ENCODE results near the gene INTS4. TPM values are rescaled to one million over a fixed set of nuclear protein-coding genes. Genes with fewer than 3 reads are reported as not detected.
"Not testable (repeated sequence)": the region's sequence is repeated elsewhere in the genome, so short reads cannot be mapped to it uniquely, and the experiment has no call there.

INTS4 gene
- total RNA-seq, 1 donor from 2014 or later: 14.5 TPM

GRCh38 chr11:77891256-77891655 lies 103.2 kb downstream of the INTS4 start:
- DNase-seq; intact Hi-C loops (cut with micrococcal nuclease); ATAC-seq: not testable (repeated sequence)

GRCh38 chr11:77890619-77891056 lies 103.8 kb downstream of the INTS4 start:
- intact Hi-C loops (cut with micrococcal nuclease); DNase-seq; ATAC-seq: not testable (repeated sequence)

- intact Hi-C loops (cut with micrococcal nuclease); DNase-seq; ATAC-seq: not testable (repeated sequence)
Measured at GRCh38 chr11:77890100-77890614, 104.3 kb downstream of the INTS4 start.

GRCh38 chr11:77889045-77889444 lies 105.4 kb downstream of the INTS4 start:
- not testable (repeated sequence) for DNase-seq

GRCh38 chr11:77886401-77886800 lies 108.1 kb downstream of the INTS4 start:
- DNase-seq: no peak
- intact Hi-C loops (cut with micrococcal nuclease): no loop called here
- no peak for ATAC-seq

More at GRCh38 chr11:77889045-77889444, 105.4 kb downstream of the INTS4 start:
- ATAC-seq; intact Hi-C loops (cut with micrococcal nuclease): not testable (repeated sequence)

- DNase-seq (no peak), ATAC-seq (no peak)
- intact Hi-C loops (cut with micrococcal nuclease): no loop called here
Measured at GRCh38 chr11:77884829-77885190, 109.7 kb downstream of the INTS4 start.

GRCh38 chr11:77884186-77884828 lies 110.2 kb downstream of the INTS4 start:
- no peak for ATAC-seq

GRCh38 chr11:77883775-77884174 lies 110.7 kb downstream of the INTS4 start:
- no peak for ATAC-seq
- intact Hi-C loops (cut with micrococcal nuclease): no loop called here

More at GRCh38 chr11:77884186-77884828, 110.2 kb downstream of the INTS4 start:
- DNase-seq: no peak
- intact Hi-C loops (cut with micrococcal nuclease): no loop called here

GRCh38 chr11:77882396-77882795 lies 112.1 kb downstream of the INTS4 start:
- intact Hi-C loops (cut with micrococcal nuclease): no loop called here
- DNase-seq: no peak
- no peak for ATAC-seq

More at GRCh38 chr11:77883775-77884174, 110.7 kb downstream of the INTS4 start:
- DNase-seq: no peak

- intact Hi-C loops (cut with micrococcal nuclease): no loop called here
- peak; percentile 79 for DNase-seq
- ATAC-seq: peak; percentile 85
Measured at GRCh38 chr11:77879218-77879617, 115.2 kb downstream of the INTS4 start.

- peak; percentile 75 for ATAC-seq
- intact Hi-C loops (cut with micrococcal nuclease): not testable (repeated sequence)
Measured at GRCh38 chr11:77878247-77878646, 116.2 kb downstream of the INTS4 start.

GRCh38 chr11:77876045-77876444 lies 118.4 kb downstream of the INTS4 start:
- intact Hi-C loops (cut with micrococcal nuclease): no loop called here
- DNase-seq: no peak
- ATAC-seq: no peak

More at GRCh38 chr11:77878247-77878646, 116.2 kb downstream of the INTS4 start:
- DNase-seq: not testable (repeated sequence)

- DNase-seq: no peak
- ATAC-seq: no peak
- intact Hi-C loops (cut with micrococcal nuclease): no loop called here
Measured at GRCh38 chr11:77874206-77874605, 120.3 kb downstream of the INTS4 start.

GRCh38 chr11:77873345-77873744 lies 121.1 kb downstream of the INTS4 start:
- DNase-seq (no peak), ATAC-seq (no peak)
- intact Hi-C loops (cut with micrococcal nuclease): no loop called here

GRCh38 chr11:77871855-77872254 lies 122.6 kb downstream of the INTS4 start:
- intact Hi-C loops (cut with micrococcal nuclease): no loop called here
- no peak for ATAC-seq

GRCh38 chr11:77868744-77869143 lies 125.7 kb downstream of the INTS4 start:
- ATAC-seq (no peak), DNase-seq (no peak)
- intact Hi-C loops (cut with micrococcal nuclease): no loop called here

More at GRCh38 chr11:77871855-77872254, 122.6 kb downstream of the INTS4 start:
- no peak for DNase-seq

GRCh38 chr11:77866336-77866735 lies 128.1 kb downstream of the INTS4 start:
- intact Hi-C loops (cut with micrococcal nuclease): no loop called here
- ATAC-seq (no peak), DNase-seq (no peak)

- peak; percentile 41 for ATAC-seq
- intact Hi-C loops (cut with micrococcal nuclease): no loop called here
- no peak for DNase-seq
Measured at GRCh38 chr11:77865805-77866204, 128.7 kb downstream of the INTS4 start.

GRCh38 chr11:77861444-77861843 lies 133.0 kb downstream of the INTS4 start:
- intact Hi-C loops (cut with micrococcal nuclease); ATAC-seq; DNase-seq: not testable (repeated sequence)

GRCh38 chr11:77857906-77858457 lies 136.5 kb downstream of the INTS4 start:
- ATAC-seq; intact Hi-C loops (cut with micrococcal nuclease); DNase-seq: not testable (repeated sequence)

Data from left ventricle myocardium superior (tissue), 1 donor.